GM15510 (cell line): ENCODE data around the gene CD19.

Source experiments
- POLR2A ChIP-seq: IDR thresholded peaks from 3 replicates; pipeline ENCODE4 v1.6.1; 2011; ENCODE audit warnings: borderline replicate concordance; ENCODE audit not compliant: insufficient read length; ENCODE audit errors: extremely low read depth

The CD19 gene

DNA sequence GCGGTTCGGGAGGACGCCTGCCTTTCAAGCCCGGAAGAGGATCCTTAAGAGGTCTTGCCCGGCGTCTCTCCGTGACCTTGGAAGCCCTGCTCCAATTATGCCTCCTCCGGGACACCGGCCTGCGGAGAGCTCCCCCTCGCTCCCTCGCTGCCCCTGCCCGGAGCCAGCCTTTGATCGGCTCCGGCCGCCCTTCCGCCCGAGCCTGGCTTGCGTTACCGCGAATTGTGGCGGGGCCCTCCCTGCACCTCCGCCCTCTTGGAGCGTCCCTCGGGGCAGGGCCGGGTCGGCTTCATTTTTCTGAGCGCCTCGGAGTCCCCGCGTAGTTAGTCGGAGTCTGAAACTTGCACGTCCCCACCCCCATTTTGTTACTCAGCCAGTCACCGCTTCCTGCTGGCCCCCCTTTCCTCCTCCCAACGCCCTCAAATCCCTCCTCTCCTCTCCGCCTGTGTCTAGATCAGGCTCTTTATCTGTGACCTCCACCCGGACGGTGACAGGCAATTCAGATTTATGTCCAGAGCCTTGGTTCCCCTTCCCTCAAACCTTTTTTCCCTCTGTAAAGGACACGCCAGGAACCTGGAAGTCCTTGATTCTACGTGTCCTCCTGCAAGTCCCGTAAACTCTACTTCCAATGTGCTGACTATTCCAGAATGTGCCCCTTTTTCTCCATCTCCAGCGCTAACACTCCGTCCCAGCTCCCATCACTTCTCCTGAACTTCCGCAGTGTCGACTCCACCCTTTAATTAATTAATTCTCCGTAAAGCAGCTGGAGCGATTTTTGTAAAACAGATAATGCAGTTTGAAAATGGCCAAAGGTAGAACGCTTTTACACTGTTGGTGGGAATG, 6.2 kb upstream of the CD19 start:
- TF ChIP-seq POLR2A: peak; percentile 63

DNA sequence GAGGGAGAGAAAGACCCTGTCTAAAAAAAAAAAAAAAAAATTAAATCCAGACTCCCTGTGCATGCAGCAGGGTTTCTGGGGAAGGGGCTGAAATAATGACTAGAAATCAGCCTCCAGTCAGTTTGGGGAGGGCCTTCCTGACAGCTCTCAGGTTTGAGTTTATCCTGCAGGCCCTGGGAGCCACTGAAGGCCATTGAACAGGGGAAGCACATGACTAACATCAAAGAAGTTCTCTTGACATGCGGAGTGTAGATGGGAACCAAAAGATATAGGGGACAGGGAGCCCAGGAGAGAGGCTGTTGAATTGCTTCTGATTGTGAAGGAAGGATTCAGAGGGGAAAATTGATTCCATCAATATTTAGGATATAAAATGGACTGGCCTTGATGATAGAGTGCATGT, 4.0 kb upstream of the CD19 start:
- no peak for TF ChIP-seq POLR2A

DNA sequence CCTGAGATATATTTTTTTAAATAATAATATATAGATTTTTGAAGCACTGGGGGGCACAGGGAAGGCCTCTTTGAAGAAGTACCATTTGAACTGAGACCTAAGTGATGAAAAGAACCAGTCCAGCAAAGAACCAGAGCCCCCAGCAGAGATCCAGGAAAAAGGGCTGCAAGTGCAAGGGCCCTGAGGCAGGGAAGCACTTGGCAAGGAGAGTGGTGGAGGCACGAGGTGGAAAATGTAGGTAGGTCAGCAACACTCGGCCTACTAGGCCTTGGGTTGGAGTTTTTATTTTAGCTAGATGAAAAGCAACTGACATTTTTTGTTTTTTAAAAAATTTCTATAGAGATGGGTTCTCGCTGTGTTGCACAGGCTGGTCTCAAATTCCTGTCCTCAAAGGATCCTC, 1.6 kb upstream of the CD19 start:
- TF ChIP-seq POLR2A: no peak

DNA sequence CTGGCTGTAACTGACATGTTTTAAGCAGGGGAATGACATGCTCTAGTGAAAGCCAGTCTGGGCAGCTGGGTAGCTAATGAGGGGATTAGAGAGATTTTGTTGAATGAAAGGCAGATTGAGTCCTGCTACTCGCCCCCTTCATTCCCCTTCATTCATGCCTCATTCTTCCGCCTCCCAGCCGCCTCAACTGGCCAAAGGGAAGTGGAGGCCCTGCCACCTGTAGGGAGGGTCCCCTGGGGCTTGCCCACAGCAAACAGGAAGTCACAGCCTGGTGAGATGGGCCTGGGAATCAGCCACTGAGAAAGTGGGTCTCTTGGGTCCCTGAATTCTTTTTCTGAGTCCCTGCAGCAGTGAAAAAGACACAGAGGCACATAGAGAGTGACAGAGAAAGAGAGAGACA, 1.1 kb upstream of the CD19 start:
- TF ChIP-seq POLR2A: peak; percentile 26

DNA sequence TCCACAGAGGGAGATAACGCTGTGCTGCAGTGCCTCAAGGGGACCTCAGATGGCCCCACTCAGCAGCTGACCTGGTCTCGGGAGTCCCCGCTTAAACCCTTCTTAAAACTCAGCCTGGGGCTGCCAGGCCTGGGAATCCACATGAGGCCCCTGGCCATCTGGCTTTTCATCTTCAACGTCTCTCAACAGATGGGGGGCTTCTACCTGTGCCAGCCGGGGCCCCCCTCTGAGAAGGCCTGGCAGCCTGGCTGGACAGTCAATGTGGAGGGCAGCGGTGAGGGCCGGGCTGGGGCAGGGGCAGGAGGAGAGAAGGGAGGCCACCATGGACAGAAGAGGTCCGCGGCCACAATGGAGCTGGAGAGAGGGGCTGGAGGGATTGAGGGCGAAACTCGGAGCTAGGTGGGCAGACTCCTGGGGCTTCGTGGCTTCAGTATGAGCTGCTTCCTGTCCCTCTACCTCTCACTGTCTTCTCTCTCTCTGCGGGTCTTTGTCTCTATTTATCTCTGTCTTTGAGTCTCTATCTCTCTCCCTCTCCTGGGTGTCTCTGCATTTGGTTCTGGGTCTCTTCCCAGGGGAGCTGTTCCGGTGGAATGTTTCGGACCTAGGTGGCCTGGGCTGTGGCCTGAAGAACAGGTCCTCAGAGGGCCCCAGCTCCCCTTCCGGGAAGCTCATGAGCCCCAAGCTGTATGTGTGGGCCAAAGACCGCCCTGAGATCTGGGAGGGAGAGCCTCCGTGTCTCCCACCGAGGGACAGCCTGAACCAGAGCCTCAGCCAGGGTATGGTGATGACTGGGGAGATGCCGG, 769 bp downstream of the CD19 start:
- TF ChIP-seq POLR2A: no peak

DNA sequence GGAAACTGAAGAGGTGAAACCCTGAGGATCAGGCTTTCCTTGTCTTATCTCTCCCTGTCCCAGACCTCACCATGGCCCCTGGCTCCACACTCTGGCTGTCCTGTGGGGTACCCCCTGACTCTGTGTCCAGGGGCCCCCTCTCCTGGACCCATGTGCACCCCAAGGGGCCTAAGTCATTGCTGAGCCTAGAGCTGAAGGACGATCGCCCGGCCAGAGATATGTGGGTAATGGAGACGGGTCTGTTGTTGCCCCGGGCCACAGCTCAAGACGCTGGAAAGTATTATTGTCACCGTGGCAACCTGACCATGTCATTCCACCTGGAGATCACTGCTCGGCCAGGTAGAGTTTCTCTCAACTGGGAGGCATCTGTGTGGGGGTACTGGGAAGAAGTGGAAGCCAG, 1.4 kb downstream of the CD19 start:
- TF ChIP-seq POLR2A: no peak

DNA sequence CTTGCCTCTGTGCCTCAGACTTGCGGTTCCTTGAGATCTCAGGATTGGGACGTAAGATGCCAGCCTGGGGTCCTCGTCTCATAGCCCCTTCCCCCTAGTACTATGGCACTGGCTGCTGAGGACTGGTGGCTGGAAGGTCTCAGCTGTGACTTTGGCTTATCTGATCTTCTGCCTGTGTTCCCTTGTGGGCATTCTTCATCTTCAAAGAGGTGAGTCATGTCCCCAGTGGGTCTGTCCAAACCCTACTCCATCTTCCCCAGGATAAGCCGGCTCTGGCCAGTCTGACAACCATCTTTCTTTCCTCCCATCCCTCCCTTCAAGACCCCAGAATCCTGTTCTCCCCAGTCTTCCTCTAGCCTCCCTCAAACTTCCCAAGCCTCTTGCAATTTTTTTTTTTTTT, 3.6 kb downstream of the CD19 start:
- TF ChIP-seq POLR2A: no peak

DNA sequence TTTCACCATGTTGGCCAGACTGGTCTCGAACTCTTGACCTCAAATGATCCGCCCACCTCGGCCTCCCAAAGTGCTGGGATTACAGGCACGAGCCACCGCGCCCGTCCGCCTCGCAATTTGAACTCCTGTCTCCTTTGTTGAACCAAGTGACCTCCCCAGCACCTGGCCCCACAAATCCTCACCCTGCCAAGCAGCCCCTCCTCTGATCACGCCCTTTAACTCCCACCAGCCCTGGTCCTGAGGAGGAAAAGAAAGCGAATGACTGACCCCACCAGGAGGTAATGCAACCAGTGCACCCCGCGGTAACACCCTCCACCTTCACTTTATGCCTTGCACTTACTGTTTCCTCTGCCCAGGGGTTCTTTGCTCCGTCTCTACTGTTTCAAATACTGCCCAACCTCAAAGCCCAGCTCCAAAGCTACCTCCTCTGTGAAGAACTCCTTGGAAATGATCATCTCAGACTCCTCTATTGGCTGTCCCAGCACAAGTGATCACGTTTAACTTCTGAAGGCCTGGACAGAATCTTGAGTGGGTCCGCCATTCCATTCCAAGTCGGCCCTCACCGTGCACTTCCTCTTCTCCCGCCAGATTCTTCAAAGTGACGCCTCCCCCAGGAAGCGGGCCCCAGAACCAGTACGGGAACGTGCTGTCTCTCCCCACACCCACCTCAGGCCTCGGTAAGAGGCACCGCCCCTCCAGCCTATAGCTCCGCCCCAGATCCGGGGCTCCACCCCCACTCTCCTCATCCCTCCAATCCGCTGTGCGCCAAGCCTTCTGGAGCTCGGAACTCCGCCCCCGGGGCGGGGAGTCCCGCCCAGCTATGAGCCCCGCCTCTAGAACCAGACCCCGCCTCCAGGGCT, 4.4 kb downstream of the CD19 start:
- TF ChIP-seq POLR2A: peak; percentile 9

DNA sequence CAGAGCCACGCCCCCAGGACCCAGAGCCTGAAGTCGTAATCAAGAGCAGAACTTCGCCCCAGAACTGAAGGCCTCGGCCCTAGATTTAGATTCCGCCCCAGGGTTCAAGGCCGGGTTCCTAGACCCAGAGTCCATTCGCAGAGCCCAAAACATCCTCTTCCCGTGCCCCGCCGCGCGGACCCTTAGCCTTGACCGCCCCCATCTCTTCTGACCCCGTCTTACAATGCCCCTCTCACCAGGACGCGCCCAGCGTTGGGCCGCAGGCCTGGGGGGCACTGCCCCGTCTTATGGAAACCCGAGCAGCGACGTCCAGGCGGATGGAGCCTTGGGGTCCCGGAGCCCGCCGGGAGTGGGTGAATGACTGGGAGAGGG, 5.0 kb downstream of the CD19 start:
- no peak for TF ChIP-seq POLR2A

DNA sequence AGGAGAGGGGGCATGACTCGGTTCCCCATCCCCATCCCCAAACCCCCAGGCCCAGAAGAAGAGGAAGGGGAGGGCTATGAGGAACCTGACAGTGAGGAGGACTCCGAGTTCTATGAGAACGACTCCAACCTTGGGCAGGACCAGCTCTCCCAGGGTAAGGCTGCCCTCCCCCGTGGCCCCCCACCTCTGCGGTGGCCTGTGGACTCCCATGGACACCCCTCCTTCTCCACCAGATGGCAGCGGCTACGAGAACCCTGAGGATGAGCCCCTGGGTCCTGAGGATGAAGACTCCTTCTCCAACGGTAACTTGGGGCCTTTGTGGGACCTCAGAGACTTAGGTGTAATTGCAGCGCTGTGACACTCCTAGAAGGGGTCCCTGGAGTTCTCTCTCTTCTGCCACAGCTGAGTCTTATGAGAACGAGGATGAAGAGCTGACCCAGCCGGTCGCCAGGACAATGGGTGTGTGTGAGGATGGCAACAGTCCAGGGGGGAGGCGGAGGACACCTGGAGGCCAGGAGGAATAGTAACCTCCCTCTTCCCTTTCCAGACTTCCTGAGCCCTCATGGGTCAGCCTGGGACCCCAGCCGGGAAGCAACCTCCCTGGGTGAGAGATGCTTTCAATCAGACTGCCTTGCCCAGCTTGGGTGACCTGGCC, 5.6 kb downstream of the CD19 start:
- no peak for TF ChIP-seq POLR2A

DNA sequence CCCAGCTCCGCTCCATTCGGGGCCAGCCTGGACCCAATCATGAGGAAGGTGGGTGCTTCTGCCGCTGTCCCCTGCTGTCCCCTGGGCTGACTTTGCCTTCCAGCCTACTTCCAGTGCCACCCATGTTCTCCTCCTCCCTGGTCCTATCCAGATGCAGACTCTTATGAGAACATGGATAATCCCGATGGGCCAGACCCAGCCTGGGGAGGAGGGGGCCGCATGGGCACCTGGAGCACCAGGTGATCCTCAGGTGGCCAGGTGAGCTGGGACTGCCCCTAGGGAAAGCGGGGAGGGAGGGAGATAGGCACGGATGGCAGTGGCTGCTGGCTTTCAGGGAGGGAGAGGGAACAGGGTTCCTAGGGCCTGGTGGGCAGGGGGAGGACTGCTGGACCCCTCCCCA, 7.0 kb downstream of the CD19 start:
- TF ChIP-seq POLR2A: no peak

DNA sequence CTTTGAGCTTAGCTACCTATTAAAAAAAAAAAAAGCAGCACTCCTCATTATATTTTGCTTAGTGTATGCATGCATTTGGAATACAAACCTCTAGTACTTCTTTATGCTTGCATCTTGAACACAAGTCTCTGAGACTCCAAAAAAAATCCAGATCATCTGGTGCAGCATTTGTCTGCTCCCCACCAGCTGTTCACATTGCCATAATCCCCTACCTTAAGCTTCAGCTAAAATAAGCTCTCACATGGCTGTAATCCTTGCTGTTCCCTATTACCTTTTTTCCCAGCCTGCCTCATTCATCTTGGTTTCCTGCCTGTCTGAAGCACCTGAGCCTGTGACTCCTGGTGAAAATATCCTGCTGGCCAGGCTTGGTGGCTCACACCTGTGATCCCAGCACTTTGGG, 11.5 kb downstream of the CD19 start:
- no peak for TF ChIP-seq POLR2A

DNA sequence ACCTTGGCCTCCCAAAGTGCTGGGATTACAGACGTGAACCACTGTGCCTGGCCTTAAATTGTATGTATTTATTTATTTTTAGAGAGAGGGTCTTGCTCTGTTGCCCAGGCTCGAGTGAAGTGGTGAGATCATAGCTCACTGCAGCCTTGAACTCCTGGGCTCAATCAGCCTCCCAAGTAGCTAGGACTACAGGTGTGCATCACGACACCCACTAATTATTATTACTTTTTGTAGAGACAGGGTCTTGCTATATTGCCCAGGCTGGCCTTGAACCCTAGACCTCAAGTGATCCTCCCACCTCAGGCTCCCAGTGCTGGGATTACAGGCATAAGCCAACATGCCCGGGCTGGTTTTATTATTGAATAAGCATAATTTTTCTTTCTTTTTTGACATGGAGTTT, 14.9 kb downstream of the CD19 start:
- no peak for TF ChIP-seq POLR2A

DNA sequence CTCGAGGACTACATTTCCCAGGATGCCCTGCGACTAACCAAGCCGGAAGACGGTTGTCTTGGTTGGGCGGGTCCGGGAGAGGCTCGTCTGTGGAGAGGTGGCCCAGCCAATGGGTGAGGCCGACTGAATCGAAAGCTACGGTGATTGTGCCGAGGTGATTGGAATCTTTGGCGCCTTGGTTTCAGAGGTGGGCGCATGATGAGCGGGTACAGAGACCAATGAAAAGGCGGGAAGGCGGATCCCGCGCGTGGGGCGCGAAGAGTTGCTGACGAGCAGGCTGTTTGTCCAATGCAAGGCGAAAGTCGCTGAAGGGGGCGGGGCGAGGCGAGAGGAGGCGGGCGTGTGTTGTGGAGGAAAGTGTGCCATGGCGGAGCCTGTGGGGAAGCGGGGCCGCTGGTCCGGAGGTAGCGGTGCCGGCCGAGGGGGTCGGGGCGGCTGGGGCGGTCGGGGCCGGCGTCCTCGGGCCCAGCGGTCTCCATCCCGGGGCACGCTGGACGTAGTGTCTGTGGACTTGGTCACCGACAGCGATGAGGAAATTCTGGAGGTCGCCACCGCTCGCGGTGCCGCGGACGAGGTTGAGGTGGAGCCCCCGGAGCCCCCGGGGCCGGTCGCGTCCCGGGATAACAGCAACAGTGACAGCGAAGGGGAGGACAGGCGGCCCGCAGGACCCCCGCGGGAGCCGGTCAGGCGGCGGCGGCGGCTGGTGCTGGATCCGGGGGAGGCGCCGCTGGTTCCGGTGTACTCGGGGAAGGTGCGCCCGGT, 19.1 kb downstream of the CD19 start, which contains the start of gene NFATC2IP:
TSS of gene NFATC2IP (plus strand) at position 290 of the 762 bp plus-strand sequence. CDS start at position 365, 75 bp downstream.
- peak; percentile 86 for TF ChIP-seq POLR2A
